CD4-positive, alpha-beta T cell (primary cell): ENCODE results near the gene SORCS2. TPM values are rescaled to one million over a fixed set of nuclear protein-coding genes. Genes with fewer than 3 reads are reported as not detected.

ENCODE experiments used
- ATAC-seq: fragments of 200-7000 bp; cut with Tn5 transposase; one replicate; pipeline ENCODE4 v1.10.0; 2022; ENCODE audit warnings: mild to moderate bottlenecking; ENCODE audit not compliant: poor library complexity
- CTCF ChIA-PET: fragments of 350-600 bp; sonication (Branson Sonifier 250); formaldehyde crosslinking; loops from one replicate; lab custom pipeline; 2021; ENCODE audit warnings: antibody characterized with exemption, inconsistent platforms; lab: Charles Lee
- POLR2A ChIA-PET: fragments of 350-600 bp; sonication (Branson Sonifier 250); formaldehyde crosslinking; loops from one replicate; lab custom pipeline; 2021; ENCODE audit warnings: antibody characterized with exemption, inconsistent platforms; lab: Charles Lee
- DNase-seq, 14 experiments: peaks; one replicate each; pipeline ENCODE4 v3.0.0-alpha.2; 2013 to 2020; ENCODE audit warnings: mixed read lengths in 2 of 14
- H3K27ac ChIP-seq, 2 donors: one replicate each; pipeline versions ENCODE4 v1.5.1 to v1.7.0; 2013; ENCODE audit warnings: low read length in 2 of 2, low read depth in 1 of 2, mild to moderate bottlenecking in 1 of 2
- H3K27me3 ChIP-seq, 2 experiments: 1 replicate in 1 of 2; 2 replicates in 1 of 2; pipeline versions ENCODE4 v1.6.1 to v1.7.0; 2013; ENCODE audit warnings: low read length in 2 of 2, control low read depth in 1 of 2, mild to moderate bottlenecking in 1 of 2, moderate library complexity in 1 of 2; ENCODE audit not compliant: insufficient read depth in 2 of 2, control insufficient read depth in 1 of 2
- H3K36me3 ChIP-seq: one replicate; pipeline ENCODE4 v1.6.1; 2013; ENCODE audit warnings: low read length, control low read depth; ENCODE audit not compliant: insufficient read depth
- H3K4me1 ChIP-seq: one replicate; pipeline ENCODE4 v1.6.1; 2013; ENCODE audit warnings: low read length, control low read depth; ENCODE audit not compliant: insufficient read depth
- H3K4me3 ChIP-seq: one replicate; pipeline ENCODE4 v1.5.1; 2013; ENCODE audit warnings: mild to moderate bottlenecking, low read length, moderate library complexity
- H3K9me3 ChIP-seq, 2 experiments: 1 replicate in 1 of 2; 2 replicates in 1 of 2; pipeline versions ENCODE4 v1.6.1 to v1.7.0; 2013; ENCODE audit warnings: low read length in 2 of 2, mild to moderate bottlenecking in 2 of 2, control low read depth in 1 of 2, moderate library complexity in 1 of 2; ENCODE audit not compliant: control insufficient read depth in 1 of 2, insufficient read depth in 1 of 2
- H3K27ac Mint-ChIP-seq: one replicate; pipeline ENCODE4 v1.8.0; 2020; ENCODE audit warnings: mixed read lengths
- H3K27me3 Mint-ChIP-seq: one replicate; pipeline ENCODE4 v1.8.0; 2021; ENCODE audit warnings: mixed read lengths
- H3K36me3 Mint-ChIP-seq: one replicate; pipeline ENCODE4 v1.8.0; 2021; ENCODE audit warnings: low read depth, mixed read lengths
- H3K4me1 Mint-ChIP-seq: one replicate; pipeline ENCODE4 v1.8.0; 2021; ENCODE audit warnings: low read depth, mixed read lengths
- H3K4me3 Mint-ChIP-seq: one replicate; pipeline ENCODE4 v1.8.0; 2020; ENCODE audit warnings: mild to moderate bottlenecking, mixed read lengths
- H3K9me3 Mint-ChIP-seq: one replicate; pipeline ENCODE4 v1.8.0; 2020; ENCODE audit warnings: mixed read lengths
- CTCF ChIP-seq: fragments of 200-600 bp; IDR thresholded peaks from one replicate; pipeline ENCODE4 v1.8.0; 2022; ENCODE audit warnings: antibody characterized with exemption, mild to moderate bottlenecking
- intact Hi-C, 2 experiments: fragments of 100-400 bp; cut with DNase I in 1 of 2; cut with micrococcal nuclease in 1 of 2; formaldehyde crosslinking; loops; one replicate each; pipeline versions ENCODE4 v1.15.1 to v1.9.0; 2023 to 2025; cut with DNase I, micrococcal nuclease
- total RNA-seq, 174 experiments: library from RNA in 2 of 174; stranded (reverse) in 2 of 174; gene quantifications; one replicate each; pipeline ENCODE4 v1.2.3 and lab custom pipeline; 2021 to 2026

Gene SORCS2
- total RNA-seq, 2 experiments from 2014 or later: not detected

GRCh38 chr4:7294176-7294756 lies 101.9 kb downstream of the SORCS2 start:
- peaks cover 0 to 4% of the 10 kb centered on the region in 2 experiments for H3K9me3 ChIP-seq
- H3K4me1 Mint-ChIP-seq: no peaks in the 10 kb centered on the region
- ChIA-PET POLR2A (no interaction called here), CTCF (no interaction called here)
- ATAC-seq (no peak), DNase-seq (no peak)
- no peaks in the 10 kb centered on the region for H3K36me3 Mint-ChIP-seq
- no peak overlapping the region for H3K27ac ChIP-seq
- peaks cover 11% of the 10 kb centered on the region for H3K27me3 Mint-ChIP-seq
- H3K36me3 ChIP-seq: no peaks in the 10 kb centered on the region
- H3K4me3 Mint-ChIP-seq: no peak overlapping the region
- no peak overlapping the region for H3K27ac Mint-ChIP-seq
- H3K27me3 ChIP-seq: peaks cover 0 to 2% of the 10 kb centered on the region in 2 experiments
- no peak for TF ChIP-seq CTCF
- no peaks in the 10 kb centered on the region for H3K9me3 Mint-ChIP-seq
- H3K4me3 ChIP-seq: no peak overlapping the region
- intact Hi-C loops: no loop called here
- H3K4me1 ChIP-seq: no peaks in the 10 kb centered on the region

GRCh38 chr4:7295197-7295910 lies 103.0 kb downstream of the SORCS2 start:
- intact Hi-C loops: no loop called here
- no peaks in the 10 kb centered on the region for H3K4me1 ChIP-seq
- Mint-ChIP-seq H3K4me3 (no peak overlapping the region), H3K27me3 (peaks cover 20% of the 10 kb centered on the region), H3K27ac (no peak overlapping the region), H3K36me3 (no peaks in the 10 kb centered on the region), H3K9me3 (no peaks in the 10 kb centered on the region), H3K4me1 (no peaks in the 10 kb centered on the region)
- H3K27ac ChIP-seq: no peak overlapping the region
- DNase-seq: no peak
- H3K4me3 ChIP-seq: no peak overlapping the region
- CTCF ChIA-PET: no interaction called here
- H3K27me3 ChIP-seq: peaks cover 0 to 2% of the 10 kb centered on the region in 2 experiments
- no peaks in the 10 kb centered on the region for H3K36me3 ChIP-seq
- no peak for TF ChIP-seq CTCF
- ATAC-seq: no peak
- POLR2A ChIA-PET: no interaction called here
- peaks cover 0 to 4% of the 10 kb centered on the region in 2 experiments for H3K9me3 ChIP-seq

GRCh38 chr4:7295911-7296660 lies 103.7 kb downstream of the SORCS2 start:
- Mint-ChIP-seq H3K9me3 (no peaks in the 10 kb centered on the region), H3K4me3 (no peak overlapping the region), H3K36me3 (no peaks in the 10 kb centered on the region), H3K27ac (no peak overlapping the region), H3K4me1 (no peaks in the 10 kb centered on the region), H3K27me3 (peaks cover 20% of the 10 kb centered on the region)
- ATAC-seq (no peak), DNase-seq (no peak)
- ChIA-PET CTCF (no interaction called here), POLR2A (no interaction called here)
- no peak overlapping the region for H3K27ac ChIP-seq
- H3K9me3 ChIP-seq: peaks cover 0 to 2% of the 10 kb centered on the region in 2 experiments
- H3K4me1 ChIP-seq: no peaks in the 10 kb centered on the region
- intact Hi-C loops: no loop called here
- TF ChIP-seq CTCF: no peak
- no peak overlapping the region for H3K4me3 ChIP-seq
- H3K27me3 ChIP-seq: peaks cover 0 to 2% of the 10 kb centered on the region in 2 experiments
- no peaks in the 10 kb centered on the region for H3K36me3 ChIP-seq
